Measurements from ENCODE around the gene FBXO38. TPM values are rescaled to one million over a fixed set of nuclear protein-coding genes. Genes with fewer than 3 reads are reported as not detected.

The FBXO38 gene
- total RNA-seq, 1 experiment from 2014 or later: 35.8 TPM

DNA sequence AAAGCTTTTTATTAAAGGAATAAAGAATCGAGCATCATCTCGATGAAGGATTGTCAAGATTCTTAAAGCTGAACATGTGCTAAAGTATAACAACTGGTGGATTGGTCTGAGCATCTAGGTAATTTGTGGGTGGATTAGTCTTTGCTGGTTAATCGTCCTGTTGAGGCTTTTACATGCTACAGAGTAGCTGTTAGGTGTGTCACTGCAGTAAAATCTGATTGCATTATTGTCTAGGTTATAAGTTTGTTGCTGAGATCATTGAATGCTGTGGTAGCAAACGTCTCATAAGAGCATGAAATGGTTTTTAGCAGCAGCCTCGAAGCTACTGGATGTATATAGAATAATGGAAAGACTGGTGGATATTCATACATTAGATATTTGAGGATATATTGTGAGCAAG lies 7.2 kb downstream of the FBXO38 start:
- TF ChIP-seq, protein P1, sequence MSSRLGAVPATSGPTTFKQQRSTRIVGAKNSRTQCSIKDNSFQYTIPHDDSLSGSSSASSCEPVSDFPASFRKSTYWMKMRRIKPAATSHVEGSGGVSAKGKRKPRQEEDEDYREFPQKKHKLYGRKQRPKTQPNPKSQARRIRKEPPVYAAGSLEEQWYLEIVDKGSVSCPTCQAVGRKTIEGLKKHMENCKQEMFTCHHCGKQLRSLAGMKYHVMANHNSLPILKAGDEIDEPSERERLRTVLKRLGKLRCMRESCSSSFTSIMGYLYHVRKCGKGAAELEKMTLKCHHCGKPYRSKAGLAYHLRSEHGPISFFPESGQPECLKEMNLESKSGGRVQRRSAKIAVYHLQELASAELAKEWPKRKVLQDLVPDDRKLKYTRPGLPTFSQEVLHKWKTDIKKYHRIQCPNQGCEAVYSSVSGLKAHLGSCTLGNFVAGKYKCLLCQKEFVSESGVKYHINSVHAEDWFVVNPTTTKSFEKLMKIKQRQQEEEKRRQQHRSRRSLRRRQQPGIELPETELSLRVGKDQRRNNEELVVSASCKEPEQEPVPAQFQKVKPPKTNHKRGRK (CRISPR knock-in tag; IDR thresholded peaks at IDR 0.05; ENCODE audit: borderline replicate concordance): no peak
- TF ChIP-seq, protein P2, sequence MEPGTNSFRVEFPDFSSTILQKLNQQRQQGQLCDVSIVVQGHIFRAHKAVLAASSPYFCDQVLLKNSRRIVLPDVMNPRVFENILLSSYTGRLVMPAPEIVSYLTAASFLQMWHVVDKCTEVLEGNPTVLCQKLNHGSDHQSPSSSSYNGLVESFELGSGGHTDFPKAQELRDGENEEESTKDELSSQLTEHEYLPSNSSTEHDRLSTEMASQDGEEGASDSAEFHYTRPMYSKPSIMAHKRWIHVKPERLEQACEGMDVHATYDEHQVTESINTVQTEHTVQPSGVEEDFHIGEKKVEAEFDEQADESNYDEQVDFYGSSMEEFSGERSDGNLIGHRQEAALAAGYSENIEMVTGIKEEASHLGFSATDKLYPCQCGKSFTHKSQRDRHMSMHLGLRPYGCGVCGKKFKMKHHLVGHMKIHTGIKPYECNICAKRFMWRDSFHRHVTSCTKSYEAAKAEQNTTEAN (CRISPR knock-in tag; IDR thresholded peaks at IDR 0.05): no peak
- TF ChIP-seq IRF2 (CRISPR knock-in tag; IDR thresholded peaks at IDR 0.05; ENCODE audit: borderline replicate concordance, low read depth): no peak
- no peak for TF ChIP-seq ELF4 (CRISPR knock-in tag; IDR thresholded peaks at IDR 0.05; ENCODE audit: low read depth)
- no peak for TF ChIP-seq ZNF232 (CRISPR knock-in tag; IDR thresholded peaks at IDR 0.05)
- TF ChIP-seq PRRX2 (CRISPR knock-in tag; IDR thresholded peaks at IDR 0.05): no peak
- TF ChIP-seq SMAD3 (CRISPR knock-in tag; IDR thresholded peaks at IDR 0.05; ENCODE audit: borderline replicate concordance): no peak
- TF ChIP-seq, protein P3, sequence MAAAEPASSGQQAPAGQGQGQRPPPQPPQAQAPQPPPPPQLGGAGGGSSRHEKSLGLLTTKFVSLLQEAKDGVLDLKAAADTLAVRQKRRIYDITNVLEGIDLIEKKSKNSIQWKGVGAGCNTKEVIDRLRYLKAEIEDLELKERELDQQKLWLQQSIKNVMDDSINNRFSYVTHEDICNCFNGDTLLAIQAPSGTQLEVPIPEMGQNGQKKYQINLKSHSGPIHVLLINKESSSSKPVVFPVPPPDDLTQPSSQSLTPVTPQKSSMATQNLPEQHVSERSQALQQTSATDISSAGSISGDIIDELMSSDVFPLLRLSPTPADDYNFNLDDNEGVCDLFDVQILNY (CRISPR knock-in tag; IDR thresholded peaks at IDR 0.05): no peak
- no peak for TF ChIP-seq ETV6 (CRISPR knock-in tag; IDR thresholded peaks at IDR 0.05)
- no peak for TF ChIP-seq KAT7 (CRISPR knock-in tag; IDR thresholded peaks at IDR 0.05; ENCODE audit: borderline replicate concordance)
- no peak for TF ChIP-seq NFATC4 (CRISPR knock-in tag; IDR thresholded peaks at IDR 0.05)
- TF ChIP-seq NFE2L1 (CRISPR knock-in tag; IDR thresholded peaks at IDR 0.05): no peak
- no peak for TF ChIP-seq ZNF121 (CRISPR knock-in tag; IDR thresholded peaks at IDR 0.05)
- H3K27me3 Mint-ChIP-seq (ENCODE audit: low read depth): no peaks in the 10 kb centered on the region
- H3K4me3 Mint-ChIP-seq: no peak overlapping the region

DNA sequence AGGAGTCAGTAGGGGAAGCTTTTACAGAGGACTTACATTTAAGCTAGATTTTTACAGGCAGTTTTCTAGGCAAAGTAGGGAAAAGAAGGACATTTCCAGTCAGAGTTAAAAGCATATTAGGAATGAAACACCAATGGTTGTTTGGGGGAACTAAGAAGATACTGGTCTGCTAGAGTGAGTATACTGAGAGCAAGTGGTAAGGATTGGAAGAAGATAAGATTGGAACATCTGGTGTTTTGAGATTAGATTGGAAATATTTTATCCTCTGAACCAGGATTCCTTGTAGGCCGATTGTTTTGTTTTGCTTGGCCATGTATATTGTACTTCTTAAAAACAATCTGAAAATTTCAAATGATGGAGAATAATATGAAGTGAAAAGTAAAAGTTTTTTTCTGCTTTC lies 7.7 kb downstream of the FBXO38 start:
- ChIA-PET CTCF (interaction anchor here (1.1 kb wide), 1 partner anchor 94 kb away, joined by 3 read pairs; no protein-coding TSS in a partner anchor), POLR2A (no interaction called here)
- ATAC-seq (no peak), DNase-seq (ENCODE audit: low spot score) (no peak)
- Mint-ChIP-seq H3K9me3 (no peaks in the 10 kb centered on the region), H3K4me3 (no peak overlapping the region), H3K27ac (0 out of 2 replicates have a peak overlapping the region, but pooled peaks have one; percentile 17), H3K27me3 (ENCODE audit: low read depth) (no peaks in the 10 kb centered on the region), H3K36me3 (peaks cover 9% of the 10 kb centered on the region; the same call in 1 of the 2 replicates), H3K4me1 (peaks cover 42% of the 10 kb centered on the region)
- TF ChIP-seq NR3C1 (CRISPR knock-in tag; conservative IDR thresholded peaks at IDR 0.05; ENCODE audit: low read depth): no peak
- no peak for TF ChIP-seq SMAD3 (CRISPR knock-in tag; IDR thresholded peaks at IDR 0.05; ENCODE audit: borderline replicate concordance)
- no peak for TF ChIP-seq ELF4 (CRISPR knock-in tag; IDR thresholded peaks at IDR 0.05; ENCODE audit: low read depth)
- no peak for TF ChIP-seq FOXK1 (CRISPR knock-in tag; IDR thresholded peaks at IDR 0.05)
- no peak for TF ChIP-seq IRF2 (CRISPR knock-in tag; IDR thresholded peaks at IDR 0.05; ENCODE audit: borderline replicate concordance, low read depth)
- TF ChIP-seq, protein P4, sequence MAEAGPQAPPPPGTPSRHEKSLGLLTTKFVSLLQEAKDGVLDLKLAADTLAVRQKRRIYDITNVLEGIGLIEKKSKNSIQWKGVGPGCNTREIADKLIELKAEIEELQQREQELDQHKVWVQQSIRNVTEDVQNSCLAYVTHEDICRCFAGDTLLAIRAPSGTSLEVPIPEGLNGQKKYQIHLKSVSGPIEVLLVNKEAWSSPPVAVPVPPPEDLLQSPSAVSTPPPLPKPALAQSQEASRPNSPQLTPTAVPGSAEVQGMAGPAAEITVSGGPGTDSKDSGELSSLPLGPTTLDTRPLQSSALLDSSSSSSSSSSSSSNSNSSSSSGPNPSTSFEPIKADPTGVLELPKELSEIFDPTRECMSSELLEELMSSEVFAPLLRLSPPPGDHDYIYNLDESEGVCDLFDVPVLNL (CRISPR knock-in tag; IDR thresholded peaks at IDR 0.05; ENCODE audit: borderline replicate concordance, low read depth): no peak
- no peak for TF ChIP-seq ZNF423 (CRISPR knock-in tag; IDR thresholded peaks at IDR 0.05)
- TF ChIP-seq, protein P5, sequence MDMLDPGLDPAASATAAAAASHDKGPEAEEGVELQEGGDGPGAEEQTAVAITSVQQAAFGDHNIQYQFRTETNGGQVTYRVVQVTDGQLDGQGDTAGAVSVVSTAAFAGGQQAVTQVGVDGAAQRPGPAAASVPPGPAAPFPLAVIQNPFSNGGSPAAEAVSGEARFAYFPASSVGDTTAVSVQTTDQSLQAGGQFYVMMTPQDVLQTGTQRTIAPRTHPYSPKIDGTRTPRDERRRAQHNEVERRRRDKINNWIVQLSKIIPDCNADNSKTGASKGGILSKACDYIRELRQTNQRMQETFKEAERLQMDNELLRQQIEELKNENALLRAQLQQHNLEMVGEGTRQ (CRISPR knock-in tag; IDR thresholded peaks at IDR 0.05): no peak
- TF ChIP-seq, protein P6, sequence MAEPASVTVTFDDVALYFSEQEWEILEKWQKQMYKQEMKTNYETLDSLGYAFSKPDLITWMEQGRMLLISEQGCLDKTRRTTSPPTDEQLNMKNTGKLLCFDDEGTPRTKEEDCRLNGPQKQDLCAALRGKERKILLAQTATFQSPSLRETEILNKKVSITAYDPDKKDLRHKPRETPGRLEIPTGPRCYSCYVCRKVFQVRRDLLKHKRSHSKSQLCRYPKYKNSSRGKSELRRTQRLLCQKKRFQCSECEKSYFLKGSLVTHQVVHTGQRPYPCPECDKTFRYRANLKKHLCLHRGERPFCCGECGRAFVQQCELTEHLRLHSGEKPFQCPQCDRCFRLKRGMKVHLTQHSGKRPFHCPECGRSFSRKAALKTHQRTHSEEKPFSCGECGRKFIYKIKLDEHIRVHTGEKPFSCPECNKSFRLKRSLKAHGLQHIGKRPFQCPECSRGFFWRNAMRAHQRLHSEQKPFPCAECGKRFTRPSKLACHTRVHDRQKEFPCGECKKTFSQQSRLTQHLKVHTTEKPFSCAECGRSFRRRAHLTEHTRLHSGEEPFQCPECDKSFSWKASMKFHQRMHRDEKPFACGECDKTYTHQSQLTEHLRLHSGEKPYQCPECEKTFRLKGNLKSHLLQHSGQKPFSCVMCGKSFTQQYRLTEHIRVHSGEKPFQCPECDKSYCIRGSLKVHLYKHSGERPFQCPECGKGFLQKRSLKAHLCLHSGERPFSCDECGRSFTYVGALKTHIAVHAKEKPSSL (CRISPR knock-in tag; conservative IDR thresholded peaks at IDR 0.05): no peak
- no peak for TF ChIP-seq SMAD4 (CRISPR knock-in tag; IDR thresholded peaks at IDR 0.05)
- no peak for TF ChIP-seq EMX1 (CRISPR knock-in tag; IDR thresholded peaks at IDR 0.05)
- TF ChIP-seq RELA (CRISPR knock-in tag; IDR thresholded peaks at IDR 0.05; ENCODE audit: borderline replicate concordance): no peak
- TF ChIP-seq, protein P7, sequence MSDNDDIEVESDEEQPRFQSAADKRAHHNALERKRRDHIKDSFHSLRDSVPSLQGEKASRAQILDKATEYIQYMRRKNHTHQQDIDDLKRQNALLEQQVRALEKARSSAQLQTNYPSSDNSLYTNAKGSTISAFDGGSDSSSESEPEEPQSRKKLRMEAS (CRISPR knock-in tag; IDR thresholded peaks at IDR 0.05): no peak
- no peak for TF ChIP-seq ETV6 (CRISPR knock-in tag; IDR thresholded peaks at IDR 0.05)
- no peak for TF ChIP-seq ZNF671 (CRISPR knock-in tag; IDR thresholded peaks at IDR 0.05)
- TF ChIP-seq ZBTB21 (CRISPR knock-in tag; IDR thresholded peaks at IDR 0.05; ENCODE audit: borderline replicate concordance): no peak
- TF ChIP-seq RORB (CRISPR knock-in tag; IDR thresholded peaks at IDR 0.05): no peak

More for the DNA sequence above, 7.2 kb downstream of the FBXO38 start:
- DNase-seq (ENCODE audit: low spot score) (no peak), ATAC-seq (no peak)
- Mint-ChIP-seq H3K36me3 (peaks cover 9% of the 10 kb centered on the region; the same call in 1 of the 2 replicates), H3K9me3 (no peaks in the 10 kb centered on the region), H3K4me1 (peaks cover 42% of the 10 kb centered on the region), H3K27ac (no peak overlapping the region)
- CTCF ChIA-PET: interaction anchor here (1.1 kb wide), 1 partner anchor 93 kb away, joined by 3 read pairs; no protein-coding TSS in a partner anchor
- POLR2A ChIA-PET: no interaction called here
